GM21423 (cell line): ENCODE results near the gene CTDNEP1.
A peak's percentile ranks its signal among the peaks of the same experiment; 100 is the strongest.

ENCODE experiments used
- ATAC-seq: cut with Tn5 transposase; IDR thresholded peaks from one replicate; pipeline ENCODE4 v1.9.1; 2021; ENCODE audit warnings: mild to moderate bottlenecking, moderate library complexity; ENCODE audit not compliant: unreplicated experiment

Gene CTDNEP1

DNA sequence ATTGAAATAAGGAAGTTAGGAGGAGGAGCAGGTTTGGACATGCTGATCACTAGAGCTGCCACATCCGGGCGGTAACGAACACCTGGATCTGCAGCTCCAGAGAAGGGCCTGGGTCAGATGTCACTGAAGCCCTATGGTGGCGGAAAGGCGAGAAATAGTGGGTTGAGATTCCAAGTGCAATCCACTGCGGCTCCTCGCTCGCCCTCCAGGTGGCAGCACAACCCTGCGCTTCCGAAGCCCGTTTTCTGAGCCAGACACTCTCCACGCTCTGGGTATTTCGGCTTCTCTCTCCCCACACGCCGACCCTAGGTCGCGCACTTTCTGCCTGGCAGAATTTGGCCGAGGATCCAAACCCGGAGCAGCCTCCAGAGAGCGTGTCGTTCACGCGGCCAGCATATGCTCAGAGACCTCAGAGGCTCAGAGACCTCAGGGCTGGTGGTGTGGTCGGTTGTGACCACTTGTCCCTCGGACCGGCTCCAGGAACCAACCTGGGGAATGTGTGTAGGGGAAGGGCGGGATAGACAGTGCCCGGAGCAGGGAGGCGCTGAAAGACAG is 29.1 kb upstream of the CTDNEP1 start:
- peak; percentile 33 for ATAC-seq

DNA sequence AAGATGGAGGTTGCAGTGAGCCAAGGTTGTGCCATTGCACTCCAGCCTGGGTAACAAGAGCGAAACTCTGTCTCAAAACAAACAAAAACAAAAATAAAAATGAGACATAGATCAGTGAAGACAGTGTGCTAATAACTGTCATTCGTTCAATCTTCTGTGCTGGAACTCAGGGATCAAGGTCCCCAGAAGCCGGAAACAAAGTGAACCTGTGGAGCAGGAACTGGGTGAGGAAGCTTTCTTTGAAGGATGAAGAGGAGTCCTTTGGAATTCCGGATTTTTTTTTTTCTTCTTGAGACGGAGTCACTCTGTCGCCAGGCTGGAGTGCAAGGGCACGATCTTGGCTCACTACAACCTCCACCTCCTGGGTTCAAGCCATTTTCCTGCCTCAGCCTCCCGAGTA is 27.9 kb upstream of the CTDNEP1 start:
- no peak for ATAC-seq

DNA sequence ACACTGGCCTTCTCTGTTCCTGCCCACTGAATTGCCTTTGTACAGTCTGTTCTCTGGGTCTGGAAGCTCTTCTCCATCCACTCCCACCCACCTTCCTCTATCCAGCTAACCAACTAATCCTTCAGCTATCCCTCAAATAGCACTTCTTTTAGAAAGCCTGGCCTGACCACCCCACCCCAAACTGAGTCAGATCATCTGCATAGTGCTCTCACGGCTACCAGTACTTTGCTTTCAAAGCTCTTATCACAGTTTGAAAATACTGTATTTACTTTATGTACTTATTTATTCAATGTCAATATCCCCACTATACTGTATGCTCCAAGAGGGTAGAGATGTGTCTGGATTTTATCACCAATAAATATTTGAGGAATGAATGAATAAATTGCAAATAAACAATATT is 15.2 kb upstream of the CTDNEP1 start:
- no peak for ATAC-seq

DNA sequence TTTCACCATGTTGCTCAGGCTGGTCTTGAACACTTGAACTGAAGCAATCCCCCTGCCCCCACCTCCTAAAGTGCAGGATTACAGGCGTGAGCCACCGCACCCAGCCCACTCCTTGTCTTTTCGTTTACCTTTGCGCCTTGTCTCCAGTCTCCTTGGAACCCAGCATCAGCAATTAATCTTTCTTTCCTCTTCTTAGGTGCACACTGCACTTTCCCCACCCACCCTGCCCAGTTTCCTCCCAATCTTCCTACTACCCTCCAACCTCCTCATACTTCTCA is 12.2 kb upstream of the CTDNEP1 start:
- no peak for ATAC-seq

DNA sequence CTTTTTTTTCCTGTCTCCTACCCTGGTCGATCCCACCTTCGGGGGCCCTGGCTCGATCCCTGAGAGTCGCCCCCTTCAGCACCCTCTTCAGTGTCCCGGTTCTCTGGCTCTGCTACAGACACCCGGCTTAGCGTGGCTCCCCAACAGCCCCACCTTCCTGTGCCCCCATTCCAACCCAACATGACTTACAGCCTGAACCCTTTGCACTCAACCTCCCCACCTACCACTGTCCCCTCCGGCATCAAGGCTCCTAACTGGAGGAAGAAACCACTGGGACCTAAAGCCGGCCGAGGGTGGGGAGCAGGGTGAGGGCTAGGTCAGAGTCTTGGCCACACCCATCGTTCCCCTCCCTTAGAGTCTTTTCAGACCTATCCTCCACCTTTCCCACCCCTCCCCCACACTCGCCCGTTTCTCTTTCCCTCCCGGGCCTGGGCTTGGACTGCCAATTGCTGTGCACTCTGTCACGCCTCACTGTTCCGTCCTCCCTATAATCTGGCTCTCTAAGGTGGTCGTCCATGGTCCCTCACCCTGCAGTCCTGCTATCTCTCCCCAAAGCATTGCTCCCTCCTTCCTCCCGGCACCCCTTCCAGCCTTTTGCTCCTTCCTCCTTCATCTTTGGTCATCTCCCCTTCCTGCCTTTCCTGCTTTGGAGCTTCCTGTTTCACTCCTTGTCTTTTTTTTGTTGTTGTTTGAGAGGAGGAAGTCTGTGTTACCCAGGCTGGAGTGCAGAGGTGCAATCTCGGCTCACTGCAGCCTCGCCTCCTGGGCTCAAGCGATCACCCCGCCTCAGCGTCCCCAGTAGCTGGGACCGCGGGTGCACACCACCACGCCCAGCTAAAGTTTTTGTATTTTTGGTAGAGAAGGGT is 11.6 kb upstream of the CTDNEP1 start:
- ATAC-seq: no peak

DNA sequence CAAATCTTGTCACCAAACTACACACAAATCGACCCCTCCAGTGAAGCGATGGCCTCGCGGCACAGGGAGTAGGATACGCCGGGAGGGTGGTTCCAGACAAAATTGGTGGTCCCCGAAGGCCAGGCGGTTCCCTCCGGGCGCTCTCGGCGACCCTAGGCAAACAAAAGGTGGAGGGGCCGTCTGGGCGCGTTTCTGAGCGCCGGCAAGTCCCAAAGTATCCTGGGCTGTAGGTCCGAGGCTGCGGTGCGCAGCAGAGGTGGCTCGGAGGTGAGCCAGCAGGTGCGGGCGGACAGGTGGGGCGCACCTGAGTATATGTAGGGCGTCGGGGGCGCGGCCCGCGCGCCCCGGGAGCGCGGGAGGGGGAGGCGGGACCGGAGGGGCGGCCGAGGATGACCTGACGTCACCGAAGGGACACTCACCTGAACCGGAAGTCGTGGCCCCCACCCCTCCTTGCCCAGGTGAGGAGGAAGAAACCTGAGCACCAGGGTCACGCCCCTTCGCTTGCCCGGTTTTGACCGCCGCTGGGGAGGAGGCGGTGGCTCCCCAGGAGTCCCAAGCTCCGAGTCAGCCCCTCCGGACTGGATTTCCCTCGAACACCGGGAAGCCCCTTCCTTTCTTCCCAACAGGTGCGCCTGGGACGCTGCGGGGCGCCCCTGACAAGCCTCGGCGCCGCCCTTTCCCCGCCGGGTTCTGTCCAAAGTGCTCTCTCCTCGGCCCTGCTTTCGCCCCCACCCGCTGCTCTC is 10.8 kb upstream of the CTDNEP1 start, which contains the start of gene CLDN7:
CLDN7 (minus strand) TSS at position 287 of the 743 bp plus-strand sequence. CDS start 435 bp downstream, outside the sequence.
- no peak for ATAC-seq

DNA sequence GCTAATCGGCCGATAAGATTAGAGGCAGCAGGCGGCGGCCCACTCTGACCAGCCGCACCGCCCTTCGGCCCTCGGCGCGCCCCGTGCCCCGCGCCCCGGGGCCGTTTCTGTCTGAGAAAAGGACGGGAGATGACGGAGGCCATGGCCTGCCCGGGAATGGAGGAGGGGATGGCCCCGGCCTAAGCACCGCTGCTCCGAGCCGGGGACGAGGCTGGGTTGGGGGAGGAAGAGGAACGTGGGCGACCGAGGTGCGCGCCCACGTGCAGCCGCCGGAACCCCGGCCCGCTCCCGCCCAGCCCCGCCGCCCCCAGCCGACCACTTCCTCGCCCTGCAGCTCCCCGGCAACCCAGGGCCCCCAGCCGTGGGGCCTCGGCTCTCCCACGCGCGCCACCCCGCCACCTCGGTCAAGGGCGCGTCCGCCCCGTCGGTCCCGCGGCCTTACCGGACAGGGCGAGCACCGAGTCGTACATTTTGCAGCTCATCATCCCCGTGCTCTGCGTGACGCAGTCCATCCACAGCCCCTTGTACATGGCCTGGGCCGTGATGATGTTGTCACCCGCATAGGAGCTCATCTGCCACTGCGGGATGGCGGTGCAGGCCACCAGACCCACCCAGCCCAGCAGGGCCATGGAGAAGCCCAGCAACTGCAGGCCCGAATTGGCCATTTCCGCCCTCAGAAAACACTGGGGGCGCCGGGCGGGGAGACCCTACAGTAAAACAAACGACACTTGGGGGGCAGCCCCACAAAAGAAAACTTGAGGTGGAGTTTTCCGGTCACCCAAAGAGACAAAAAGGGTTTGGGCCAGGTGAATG is 10.1 kb upstream of the CTDNEP1 start:
- ATAC-seq: no peak

DNA sequence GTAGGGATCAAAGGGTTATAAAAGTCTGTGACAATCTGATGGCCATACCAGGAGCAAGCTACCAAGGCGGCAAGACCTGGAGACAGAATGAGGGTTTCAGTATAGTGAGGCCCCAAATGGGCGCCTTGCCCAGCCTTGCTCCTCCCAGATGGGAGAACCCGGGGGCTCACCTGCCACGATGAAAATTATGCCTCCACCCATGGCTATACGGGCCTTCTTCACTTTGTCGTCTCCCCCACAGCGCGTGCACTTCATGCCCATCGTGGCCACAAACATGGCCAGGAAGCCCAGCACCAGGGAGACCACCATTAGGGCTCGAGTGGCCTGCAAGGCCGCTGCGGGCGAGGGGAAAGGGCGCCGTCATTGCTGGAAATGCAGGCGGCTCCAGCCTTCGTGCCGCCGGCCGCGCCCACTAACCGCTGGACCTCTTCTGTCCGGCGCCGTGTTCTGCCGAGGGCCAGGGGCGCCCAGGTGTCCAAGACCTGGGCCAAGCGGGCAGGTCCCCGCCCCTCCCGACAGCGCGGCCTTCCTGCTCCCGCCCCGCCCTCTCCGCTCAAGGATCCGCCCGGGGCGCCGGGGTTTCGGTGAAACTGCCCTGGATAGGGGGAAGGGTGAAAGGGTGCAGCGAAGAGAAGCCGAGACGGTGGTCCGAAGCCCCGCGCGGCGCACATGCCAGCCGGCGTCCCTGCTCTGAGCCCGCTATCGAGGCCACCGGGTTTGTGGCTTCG is 9.3 kb upstream of the CTDNEP1 start:
- no peak for ATAC-seq

DNA sequence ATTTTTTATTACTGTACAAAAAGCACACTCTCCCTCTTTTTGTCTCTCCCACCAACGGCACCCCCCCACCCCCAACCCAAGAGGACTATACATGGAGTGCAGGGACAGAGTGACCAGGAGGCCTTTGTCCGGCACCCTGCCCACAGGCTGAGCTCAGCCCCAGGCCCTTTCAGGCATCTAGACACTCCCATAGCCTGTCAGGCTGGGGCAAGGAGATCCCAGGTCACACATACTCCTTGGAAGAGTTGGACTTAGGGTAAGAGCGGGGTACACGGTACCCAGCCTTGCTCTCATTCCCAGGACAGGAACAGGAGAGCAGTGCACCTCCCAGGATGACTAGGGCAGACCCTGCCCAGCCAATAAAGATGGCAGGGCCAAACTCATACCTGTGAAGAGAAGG is 8.6 kb upstream of the CTDNEP1 start:
- ATAC-seq: no peak

DNA sequence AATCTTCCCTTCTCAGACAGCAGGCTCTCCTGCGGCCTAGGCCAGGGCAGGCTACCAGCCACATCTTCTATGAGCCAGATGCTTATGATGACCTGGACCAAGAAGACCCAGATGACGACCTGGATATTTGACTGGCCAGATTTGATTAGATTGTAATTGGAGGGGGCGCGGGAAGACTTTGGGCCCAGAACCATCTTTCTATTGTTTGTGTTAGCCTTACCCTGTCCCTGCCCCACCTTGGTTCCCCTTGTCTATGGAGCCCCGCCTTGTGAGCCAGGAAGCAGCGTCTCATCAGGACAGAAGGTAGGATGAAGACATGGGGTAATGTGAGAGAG is 8.0 kb upstream of the CTDNEP1 start:
- ATAC-seq: no peak

DNA sequence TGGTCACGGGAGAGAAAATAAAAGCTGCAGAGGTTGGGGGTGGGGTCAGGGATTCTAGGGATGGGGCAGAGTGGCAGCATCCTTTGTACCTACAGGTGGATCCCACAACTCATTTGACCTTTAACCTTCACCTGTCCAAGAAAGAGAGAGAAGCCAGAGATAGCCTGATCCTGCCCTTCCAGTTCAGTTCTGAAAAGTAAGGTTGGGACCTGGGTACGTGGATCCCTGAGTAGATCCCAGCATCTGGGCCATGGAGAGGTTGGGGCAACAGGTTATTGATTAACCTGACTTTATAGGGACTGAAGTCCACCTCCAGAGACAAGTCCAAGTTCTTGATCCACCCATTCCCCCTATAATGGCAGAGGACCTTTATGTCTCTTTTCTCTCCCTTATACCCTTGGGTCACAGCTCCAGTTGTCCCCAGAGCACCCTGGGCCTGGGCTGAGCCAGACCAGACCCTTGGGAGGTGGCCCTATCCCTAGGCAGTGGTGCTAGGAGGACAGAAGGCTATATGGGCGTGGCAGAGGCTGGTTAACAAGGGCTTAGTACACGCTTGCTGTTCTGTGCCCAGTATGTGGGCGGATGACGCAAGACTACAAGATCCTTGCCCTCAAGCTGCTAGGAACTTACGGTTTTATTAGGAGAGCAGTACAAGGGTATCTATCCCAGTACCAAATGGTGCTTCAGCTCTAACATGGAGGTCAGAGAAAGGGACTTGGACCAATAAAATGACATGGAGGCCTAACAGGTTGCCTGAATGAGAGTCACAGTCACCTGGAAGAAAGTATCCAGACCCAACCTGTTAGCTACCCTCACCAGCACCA is 7.4 kb upstream of the CTDNEP1 start:
- no peak for ATAC-seq

DNA sequence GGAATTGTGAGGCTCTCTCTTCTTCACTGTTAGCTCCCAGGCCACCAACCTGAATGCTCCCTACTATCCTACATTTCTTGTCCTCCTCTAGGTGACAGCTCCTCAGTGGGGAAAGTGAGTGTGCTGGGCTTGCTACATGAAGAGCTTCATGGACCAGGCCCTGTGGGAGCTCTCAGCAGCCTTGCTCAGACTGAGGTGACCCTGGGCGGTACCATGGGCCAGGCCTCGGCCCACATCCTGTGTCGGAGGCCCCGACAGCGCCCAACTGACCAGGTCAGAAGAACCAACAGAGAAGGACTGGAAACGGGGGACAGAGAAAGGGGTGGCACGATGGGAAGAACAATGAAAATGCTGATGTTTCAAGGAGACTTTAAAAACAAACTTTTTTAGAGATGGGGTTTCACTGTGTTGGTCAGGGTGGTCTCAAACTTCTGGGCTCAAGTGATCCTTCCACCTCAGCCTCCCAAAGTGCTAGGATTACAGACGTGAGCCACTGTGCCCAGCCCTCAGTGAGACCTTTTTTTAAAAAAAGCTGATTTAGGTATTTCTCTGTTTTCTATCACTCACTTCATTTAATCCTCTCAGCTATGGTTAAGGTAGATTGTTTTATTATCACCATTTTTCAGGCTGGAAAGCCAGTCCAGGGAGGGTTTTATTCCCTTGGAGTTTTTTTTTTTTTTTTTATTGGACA is 5.4 kb upstream of the CTDNEP1 start:
- ATAC-seq: no peak

DNA sequence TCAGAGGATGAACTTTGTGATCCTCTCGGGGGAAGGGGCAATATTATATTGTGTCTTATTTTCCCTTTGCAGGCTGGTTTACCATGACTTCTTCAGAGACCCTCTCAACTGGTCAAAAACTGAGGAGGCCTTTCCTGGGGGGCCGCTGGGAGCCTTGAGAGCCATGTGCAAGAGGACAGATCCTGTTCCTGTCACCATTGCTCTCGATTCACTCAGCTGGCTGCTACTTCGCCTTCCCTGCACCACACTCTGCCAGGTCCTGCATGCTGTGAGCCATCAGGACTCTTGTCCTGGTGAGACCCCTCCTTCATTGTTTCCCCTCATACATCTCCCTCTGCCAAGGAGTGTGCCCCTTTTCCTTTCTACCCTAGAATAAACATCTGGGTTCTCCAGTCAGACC is 3.0 kb upstream of the CTDNEP1 start:
- no peak for ATAC-seq

DNA sequence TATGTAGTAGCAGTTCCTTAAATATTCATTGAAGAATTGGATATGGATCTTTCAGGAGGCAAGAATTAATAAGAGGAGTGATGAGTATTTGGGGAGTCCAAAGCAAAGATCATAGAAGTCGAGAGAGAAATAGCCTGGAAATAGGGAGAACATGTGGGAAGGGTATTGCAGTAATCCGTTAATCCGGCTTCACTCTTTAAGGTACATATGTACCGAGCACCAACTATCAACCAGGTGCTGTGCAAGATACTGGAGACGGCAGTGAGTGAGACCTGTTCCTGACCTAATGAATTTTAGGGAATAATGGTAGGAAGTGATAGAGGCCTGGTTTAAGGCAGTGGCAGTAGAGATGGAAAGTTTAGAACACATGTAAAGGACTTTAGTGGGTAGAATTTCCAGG is 1.5 kb upstream of the CTDNEP1 start:
- ATAC-seq: no peak

DNA sequence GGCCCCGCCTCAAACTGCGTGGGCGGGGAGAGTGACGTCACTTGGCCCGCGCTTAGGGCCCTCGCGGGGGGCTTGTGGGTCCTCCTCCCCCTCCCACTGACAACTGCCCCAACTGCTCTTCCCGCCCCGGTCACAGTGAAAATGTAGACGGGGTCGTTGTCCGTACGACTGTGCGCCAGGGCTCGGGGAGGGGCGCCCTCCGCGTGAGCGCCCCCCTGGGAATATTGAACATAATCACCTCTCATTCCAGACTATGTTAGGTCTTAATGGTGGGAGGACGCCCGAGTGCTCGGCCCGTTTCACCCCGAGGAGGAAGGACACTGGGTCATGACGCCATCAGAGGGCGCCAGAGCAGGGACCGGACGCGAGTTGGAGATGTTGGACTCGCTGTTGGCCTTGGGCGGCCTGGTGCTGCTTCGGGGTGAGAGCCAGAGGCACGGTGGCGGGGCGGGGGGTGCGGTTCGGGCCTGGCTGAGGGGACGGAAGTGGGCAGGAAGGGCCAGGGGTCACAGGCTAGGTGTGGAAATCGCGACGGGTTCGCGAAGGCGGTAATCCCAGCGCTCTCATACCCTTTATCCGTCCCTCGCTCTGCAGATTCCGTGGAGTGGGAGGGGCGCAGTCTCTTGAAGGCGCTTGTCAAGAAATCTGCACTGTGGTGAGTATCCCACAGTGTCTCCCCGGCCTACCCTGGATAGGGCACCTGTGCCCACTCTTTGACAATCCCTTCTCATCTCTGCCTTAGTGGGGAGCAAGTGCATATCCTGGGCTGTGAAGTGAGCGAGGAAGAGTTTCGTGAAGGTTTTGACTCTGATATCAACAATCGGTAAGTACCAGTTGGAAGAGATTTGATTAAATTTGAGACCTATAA is 876 bp upstream of the CTDNEP1 start, which contains the start of gene ELP5:
ELP5 (plus strand) TSS at position 40 of the 868 bp plus-strand sequence; CDS start at position 376, 336 bp downstream.
- peak; percentile 53 for ATAC-seq

DNA sequence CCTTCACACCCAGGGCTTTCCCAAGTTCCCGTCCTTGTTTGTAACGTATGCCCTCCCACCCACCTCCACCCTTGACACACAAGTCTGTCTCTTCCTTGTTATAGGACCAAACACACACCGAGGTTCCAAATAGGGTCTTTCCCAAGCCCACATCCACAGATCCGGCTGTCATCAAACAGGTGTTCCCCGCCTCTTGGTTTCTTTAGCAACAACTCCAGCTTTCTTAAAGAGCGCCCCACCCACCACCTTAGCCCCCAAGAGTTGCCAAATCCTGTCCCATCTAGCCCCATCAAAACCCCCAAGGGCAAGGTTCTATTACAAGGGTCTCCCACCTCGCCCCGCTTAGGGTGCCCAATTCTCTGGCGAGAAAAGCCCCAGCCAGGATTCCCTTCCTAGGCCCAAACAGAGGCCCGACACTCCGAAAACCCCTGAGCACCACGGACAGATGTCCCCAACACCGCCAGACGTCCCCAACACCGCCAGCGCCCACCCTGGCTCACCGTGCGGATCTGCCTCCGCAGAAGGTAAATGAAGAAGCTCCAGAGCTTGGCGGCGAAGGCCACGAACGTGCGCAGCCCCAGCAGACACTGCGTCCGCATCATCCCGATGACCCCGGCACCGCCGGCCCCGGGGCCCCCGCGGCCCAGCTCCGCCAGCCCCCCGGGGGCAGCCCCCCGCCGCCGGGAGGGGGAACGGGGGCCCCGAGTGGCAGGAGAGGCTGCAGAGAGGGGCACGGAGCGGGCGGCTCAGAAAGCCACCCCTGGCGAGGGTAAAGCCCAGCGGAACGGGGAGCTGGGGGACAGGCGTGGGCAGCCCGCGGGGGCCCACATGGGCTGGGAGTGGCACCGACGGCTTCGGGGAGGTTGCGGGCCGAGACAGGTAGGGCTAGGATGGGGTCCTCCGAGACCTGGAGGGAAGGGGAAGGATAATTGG is 573 bp downstream of the CTDNEP1 start:
- peak; percentile 3 for ATAC-seq

DNA sequence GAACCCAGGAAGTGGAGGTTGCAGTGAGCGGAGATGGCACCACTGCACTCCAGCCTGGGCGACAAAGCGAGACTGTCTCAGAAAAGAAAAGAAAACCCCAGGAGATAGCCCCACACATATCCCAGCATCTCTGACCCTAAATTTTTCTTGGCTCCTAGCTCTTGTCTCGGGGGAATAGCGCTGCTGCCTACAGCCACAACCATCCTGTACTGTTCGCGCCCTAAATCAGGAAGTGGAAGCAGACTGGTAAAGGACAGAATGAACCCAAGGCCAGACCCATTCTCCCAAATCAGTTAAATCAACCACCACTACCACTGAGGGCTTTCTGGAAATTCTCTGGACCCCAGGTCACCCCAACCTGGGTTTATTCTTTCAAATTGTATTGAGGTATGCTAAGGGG is 1.7 kb downstream of the CTDNEP1 start:
- no peak for ATAC-seq
